HEK293 (cell line): ENCODE measurements around the gene CLDN7.

Source experiments
- HOXD13 ChIP-seq: sonication (generic); formaldehyde crosslinking; IDR thresholded peaks from 2 replicates; pipeline ENCODE4 v1.8.0; 2022; ENCODE audit warnings: missing genetic modification reagents, borderline replicate concordance
- KLF1 ChIP-seq: fragments of 450-650 bp; formaldehyde crosslinking; IDR thresholded peaks from 2 replicates; pipeline ENCODE4 v1.5.1; 2016; ENCODE audit warnings: missing biosample characterization, missing genetic modification characterization
- KLF9 ChIP-seq: fragments of 450-650 bp; formaldehyde crosslinking; IDR thresholded peaks from 2 replicates; pipeline ENCODE4 v1.5.1; 2016; ENCODE audit warnings: missing biosample characterization, missing genetic modification characterization, low read depth
- OVOL3 ChIP-seq: fragments of 450-650 bp; formaldehyde crosslinking; IDR thresholded peaks from 2 replicates; pipeline ENCODE4 v1.5.1; 2016; ENCODE audit warnings: missing biosample characterization, missing genetic modification characterization
- YY2 ChIP-seq: fragments of 450-650 bp; formaldehyde crosslinking; IDR thresholded peaks from 2 replicates; pipeline ENCODE4 v1.5.1; 2016; ENCODE audit warnings: missing biosample characterization, missing genetic modification characterization
- ZFP37 ChIP-seq: fragments of 450-650 bp; formaldehyde crosslinking; IDR thresholded peaks from 2 replicates; pipeline ENCODE4 v1.5.1; 2016; ENCODE audit warnings: missing biosample characterization, missing genetic modification characterization
- ZNF112 ChIP-seq: fragments of 450-650 bp; formaldehyde crosslinking; IDR thresholded peaks from 2 replicates; pipeline ENCODE4 v1.5.0; 2017; ENCODE audit warnings: missing biosample characterization, missing genetic modification characterization
- ZNF138 ChIP-seq: fragments of 450-650 bp; formaldehyde crosslinking; IDR thresholded peaks from 2 replicates; pipeline ENCODE4 v1.5.1; 2016; ENCODE audit warnings: missing biosample characterization, missing genetic modification characterization, borderline replicate concordance
- ZNF157 ChIP-seq: fragments of 450-650 bp; formaldehyde crosslinking; IDR thresholded peaks from 2 replicates; pipeline ENCODE4 v1.5.1; 2016; ENCODE audit warnings: missing biosample characterization, missing genetic modification characterization
- ZNF169 ChIP-seq: fragments of 450-650 bp; formaldehyde crosslinking; IDR thresholded peaks from 2 replicates; pipeline ENCODE4 v1.5.1; 2016; ENCODE audit warnings: missing biosample characterization, missing genetic modification characterization
- ZNF174 ChIP-seq: fragments of 450-650 bp; formaldehyde crosslinking; IDR thresholded peaks from 2 replicates; pipeline ENCODE4 v1.5.0; 2017; ENCODE audit warnings: missing biosample characterization, mild to moderate bottlenecking, missing genetic modification characterization
- ZNF184 ChIP-seq: fragments of 450-650 bp; IDR thresholded peaks from 2 replicates; pipeline ENCODE4 v1.5.1; 2018; ENCODE audit warnings: missing biosample characterization, mild to moderate bottlenecking, missing genetic modification characterization
- ZNF19 ChIP-seq: fragments of 450-650 bp; formaldehyde crosslinking; IDR thresholded peaks from 2 replicates; pipeline ENCODE4; 2016; ENCODE audit warnings: missing biosample characterization, missing genetic modification characterization, low read depth
- ZNF239 ChIP-seq: fragments of 450-650 bp; formaldehyde crosslinking; IDR thresholded peaks from 2 replicates; pipeline ENCODE4 v1.5.1; 2016; ENCODE audit warnings: missing biosample characterization, missing genetic modification characterization
- ZNF354C ChIP-seq: fragments of 450-650 bp; formaldehyde crosslinking; IDR thresholded peaks from 2 replicates; pipeline ENCODE4 v1.5.1; 2016; ENCODE audit warnings: missing biosample characterization, missing genetic modification characterization, low read depth, borderline replicate concordance
- ZNF501 ChIP-seq: fragments of 450-650 bp; formaldehyde crosslinking; IDR thresholded peaks from 2 replicates; pipeline ENCODE4 v1.5.1; 2016; ENCODE audit warnings: missing biosample characterization, missing genetic modification characterization
- ZNF514 ChIP-seq: fragments of 450-650 bp; formaldehyde crosslinking; IDR thresholded peaks from 2 replicates; pipeline ENCODE4 v1.5.1; 2016; ENCODE audit warnings: missing biosample characterization, missing genetic modification characterization
- TF ChIP-seq, protein P1 (sequence below): fragments of 450-650 bp; formaldehyde crosslinking; IDR thresholded peaks from 2 replicates; pipeline ENCODE4 v1.5.1; 2017; ENCODE audit warnings: missing biosample characterization, missing genetic modification characterization
- TF ChIP-seq, protein P2 (sequence below): fragments of 450-650 bp; formaldehyde crosslinking; optimal IDR thresholded peaks from 2 replicates; pipeline ENCODE3; 2016; ENCODE audit warnings: missing biosample characterization, mild to moderate bottlenecking, missing genetic modification characterization
- TF ChIP-seq, protein P3 (sequence below): fragments of 450-650 bp; formaldehyde crosslinking; IDR thresholded peaks from 2 replicates; pipeline ENCODE4 v1.5.1; 2016; ENCODE audit warnings: missing biosample characterization, missing genetic modification characterization
- TF ChIP-seq, protein P4 (sequence below): fragments of 450-650 bp; formaldehyde crosslinking; IDR thresholded peaks from 2 replicates; pipeline ENCODE4 v1.5.1; 2016; ENCODE audit warnings: missing biosample characterization, missing genetic modification characterization, borderline replicate concordance
- TF ChIP-seq, protein P5 (sequence below): fragments of 450-650 bp; formaldehyde crosslinking; IDR thresholded peaks from 2 replicates; pipeline ENCODE4 v1.5.1; 2017; ENCODE audit warnings: missing biosample characterization, missing genetic modification characterization
- TF ChIP-seq, protein P6 (sequence below): fragments of 450-650 bp; formaldehyde crosslinking; IDR thresholded peaks from 2 replicates; pipeline ENCODE4 v1.5.1; 2016; ENCODE audit warnings: missing biosample characterization, missing genetic modification characterization

The CLDN7 gene

DNA sequence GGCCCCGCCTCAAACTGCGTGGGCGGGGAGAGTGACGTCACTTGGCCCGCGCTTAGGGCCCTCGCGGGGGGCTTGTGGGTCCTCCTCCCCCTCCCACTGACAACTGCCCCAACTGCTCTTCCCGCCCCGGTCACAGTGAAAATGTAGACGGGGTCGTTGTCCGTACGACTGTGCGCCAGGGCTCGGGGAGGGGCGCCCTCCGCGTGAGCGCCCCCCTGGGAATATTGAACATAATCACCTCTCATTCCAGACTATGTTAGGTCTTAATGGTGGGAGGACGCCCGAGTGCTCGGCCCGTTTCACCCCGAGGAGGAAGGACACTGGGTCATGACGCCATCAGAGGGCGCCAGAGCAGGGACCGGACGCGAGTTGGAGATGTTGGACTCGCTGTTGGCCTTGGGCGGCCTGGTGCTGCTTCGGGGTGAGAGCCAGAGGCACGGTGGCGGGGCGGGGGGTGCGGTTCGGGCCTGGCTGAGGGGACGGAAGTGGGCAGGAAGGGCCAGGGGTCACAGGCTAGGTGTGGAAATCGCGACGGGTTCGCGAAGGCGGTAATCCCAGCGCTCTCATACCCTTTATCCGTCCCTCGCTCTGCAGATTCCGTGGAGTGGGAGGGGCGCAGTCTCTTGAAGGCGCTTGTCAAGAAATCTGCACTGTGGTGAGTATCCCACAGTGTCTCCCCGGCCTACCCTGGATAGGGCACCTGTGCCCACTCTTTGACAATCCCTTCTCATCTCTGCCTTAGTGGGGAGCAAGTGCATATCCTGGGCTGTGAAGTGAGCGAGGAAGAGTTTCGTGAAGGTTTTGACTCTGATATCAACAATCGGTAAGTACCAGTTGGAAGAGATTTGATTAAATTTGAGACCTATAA is 9.9 kb downstream of the CLDN7 start, which contains the start of gene ELP5 (continued):
- TF ChIP-seq, protein P1, sequence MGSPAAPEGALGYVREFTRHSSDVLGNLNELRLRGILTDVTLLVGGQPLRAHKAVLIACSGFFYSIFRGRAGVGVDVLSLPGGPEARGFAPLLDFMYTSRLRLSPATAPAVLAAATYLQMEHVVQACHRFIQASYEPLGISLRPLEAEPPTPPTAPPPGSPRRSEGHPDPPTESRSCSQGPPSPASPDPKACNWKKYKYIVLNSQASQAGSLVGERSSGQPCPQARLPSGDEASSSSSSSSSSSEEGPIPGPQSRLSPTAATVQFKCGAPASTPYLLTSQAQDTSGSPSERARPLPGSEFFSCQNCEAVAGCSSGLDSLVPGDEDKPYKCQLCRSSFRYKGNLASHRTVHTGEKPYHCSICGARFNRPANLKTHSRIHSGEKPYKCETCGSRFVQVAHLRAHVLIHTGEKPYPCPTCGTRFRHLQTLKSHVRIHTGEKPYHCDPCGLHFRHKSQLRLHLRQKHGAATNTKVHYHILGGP (tag by site-specific recombination) = no peak
- TF ChIP-seq ZNF169 (no peak), ZNF157 (tag by site-specific recombination) (no peak), YY2 (tag by site-specific recombination) (peak; percentile 48), ZNF174 (tag by site-specific recombination) (no peak), KLF9 (peak; percentile 85), ZNF112 (no peak), ZNF239 (tag by site-specific recombination) (no peak), ZNF184 (tag by site-specific recombination) (0 out of 2 replicates have a peak, but pooled peaks have one; percentile 26), ZNF19 (tag by site-specific recombination) (no peak), OVOL3 (tag by site-specific recombination) (no peak), ZFP37 (tag by site-specific recombination) (peak; percentile 96), ZNF501 (tag by site-specific recombination) (peak; percentile 98), ZNF514 (no peak), KLF1 (no peak; the same call in 1 of the 2 replicates), HOXD13 (CRISPR knock-in tag) (no peak), ZNF354C (no peak), ZNF138 (no peak)
- TF ChIP-seq, protein P2, sequence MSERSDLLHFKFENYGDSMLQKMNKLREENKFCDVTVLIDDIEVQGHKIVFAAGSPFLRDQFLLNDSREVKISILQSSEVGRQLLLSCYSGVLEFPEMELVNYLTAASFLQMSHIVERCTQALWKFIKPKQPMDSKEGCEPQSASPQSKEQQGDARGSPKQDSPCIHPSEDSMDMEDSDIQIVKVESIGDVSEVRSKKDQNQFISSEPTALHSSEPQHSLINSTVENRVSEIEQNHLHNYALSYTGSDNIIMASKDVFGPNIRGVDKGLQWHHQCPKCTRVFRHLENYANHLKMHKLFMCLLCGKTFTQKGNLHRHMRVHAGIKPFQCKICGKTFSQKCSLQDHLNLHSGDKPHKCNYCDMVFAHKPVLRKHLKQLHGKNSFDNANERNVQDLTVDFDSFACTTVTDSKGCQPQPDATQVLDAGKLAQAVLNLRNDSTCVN = peak; percentile 57
- TF ChIP-seq, protein P3, sequence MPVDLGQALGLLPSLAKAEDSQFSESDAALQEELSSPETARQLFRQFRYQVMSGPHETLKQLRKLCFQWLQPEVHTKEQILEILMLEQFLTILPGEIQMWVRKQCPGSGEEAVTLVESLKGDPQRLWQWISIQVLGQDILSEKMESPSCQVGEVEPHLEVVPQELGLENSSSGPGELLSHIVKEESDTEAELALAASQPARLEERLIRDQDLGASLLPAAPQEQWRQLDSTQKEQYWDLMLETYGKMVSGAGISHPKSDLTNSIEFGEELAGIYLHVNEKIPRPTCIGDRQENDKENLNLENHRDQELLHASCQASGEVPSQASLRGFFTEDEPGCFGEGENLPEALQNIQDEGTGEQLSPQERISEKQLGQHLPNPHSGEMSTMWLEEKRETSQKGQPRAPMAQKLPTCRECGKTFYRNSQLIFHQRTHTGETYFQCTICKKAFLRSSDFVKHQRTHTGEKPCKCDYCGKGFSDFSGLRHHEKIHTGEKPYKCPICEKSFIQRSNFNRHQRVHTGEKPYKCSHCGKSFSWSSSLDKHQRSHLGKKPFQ (tag by site-specific recombination) = peak; percentile 59; the same call in 1 of the 2 replicates
- TF ChIP-seq, protein P4, sequence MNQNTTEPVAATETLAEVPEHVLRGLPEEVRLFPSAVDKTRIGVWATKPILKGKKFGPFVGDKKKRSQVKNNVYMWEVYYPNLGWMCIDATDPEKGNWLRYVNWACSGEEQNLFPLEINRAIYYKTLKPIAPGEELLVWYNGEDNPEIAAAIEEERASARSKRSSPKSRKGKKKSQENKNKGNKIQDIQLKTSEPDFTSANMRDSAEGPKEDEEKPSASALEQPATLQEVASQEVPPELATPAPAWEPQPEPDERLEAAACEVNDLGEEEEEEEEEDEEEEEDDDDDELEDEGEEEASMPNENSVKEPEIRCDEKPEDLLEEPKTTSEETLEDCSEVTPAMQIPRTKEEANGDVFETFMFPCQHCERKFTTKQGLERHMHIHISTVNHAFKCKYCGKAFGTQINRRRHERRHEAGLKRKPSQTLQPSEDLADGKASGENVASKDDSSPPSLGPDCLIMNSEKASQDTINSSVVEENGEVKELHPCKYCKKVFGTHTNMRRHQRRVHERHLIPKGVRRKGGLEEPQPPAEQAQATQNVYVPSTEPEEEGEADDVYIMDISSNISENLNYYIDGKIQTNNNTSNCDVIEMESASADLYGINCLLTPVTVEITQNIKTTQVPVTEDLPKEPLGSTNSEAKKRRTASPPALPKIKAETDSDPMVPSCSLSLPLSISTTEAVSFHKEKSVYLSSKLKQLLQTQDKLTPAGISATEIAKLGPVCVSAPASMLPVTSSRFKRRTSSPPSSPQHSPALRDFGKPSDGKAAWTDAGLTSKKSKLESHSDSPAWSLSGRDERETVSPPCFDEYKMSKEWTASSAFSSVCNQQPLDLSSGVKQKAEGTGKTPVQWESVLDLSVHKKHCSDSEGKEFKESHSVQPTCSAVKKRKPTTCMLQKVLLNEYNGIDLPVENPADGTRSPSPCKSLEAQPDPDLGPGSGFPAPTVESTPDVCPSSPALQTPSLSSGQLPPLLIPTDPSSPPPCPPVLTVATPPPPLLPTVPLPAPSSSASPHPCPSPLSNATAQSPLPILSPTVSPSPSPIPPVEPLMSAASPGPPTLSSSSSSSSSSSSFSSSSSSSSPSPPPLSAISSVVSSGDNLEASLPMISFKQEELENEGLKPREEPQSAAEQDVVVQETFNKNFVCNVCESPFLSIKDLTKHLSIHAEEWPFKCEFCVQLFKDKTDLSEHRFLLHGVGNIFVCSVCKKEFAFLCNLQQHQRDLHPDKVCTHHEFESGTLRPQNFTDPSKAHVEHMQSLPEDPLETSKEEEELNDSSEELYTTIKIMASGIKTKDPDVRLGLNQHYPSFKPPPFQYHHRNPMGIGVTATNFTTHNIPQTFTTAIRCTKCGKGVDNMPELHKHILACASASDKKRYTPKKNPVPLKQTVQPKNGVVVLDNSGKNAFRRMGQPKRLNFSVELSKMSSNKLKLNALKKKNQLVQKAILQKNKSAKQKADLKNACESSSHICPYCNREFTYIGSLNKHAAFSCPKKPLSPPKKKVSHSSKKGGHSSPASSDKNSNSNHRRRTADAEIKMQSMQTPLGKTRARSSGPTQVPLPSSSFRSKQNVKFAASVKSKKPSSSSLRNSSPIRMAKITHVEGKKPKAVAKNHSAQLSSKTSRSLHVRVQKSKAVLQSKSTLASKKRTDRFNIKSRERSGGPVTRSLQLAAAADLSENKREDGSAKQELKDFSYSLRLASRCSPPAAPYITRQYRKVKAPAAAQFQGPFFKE (tag by site-specific recombination) = no peak
- TF ChIP-seq, protein P5, sequence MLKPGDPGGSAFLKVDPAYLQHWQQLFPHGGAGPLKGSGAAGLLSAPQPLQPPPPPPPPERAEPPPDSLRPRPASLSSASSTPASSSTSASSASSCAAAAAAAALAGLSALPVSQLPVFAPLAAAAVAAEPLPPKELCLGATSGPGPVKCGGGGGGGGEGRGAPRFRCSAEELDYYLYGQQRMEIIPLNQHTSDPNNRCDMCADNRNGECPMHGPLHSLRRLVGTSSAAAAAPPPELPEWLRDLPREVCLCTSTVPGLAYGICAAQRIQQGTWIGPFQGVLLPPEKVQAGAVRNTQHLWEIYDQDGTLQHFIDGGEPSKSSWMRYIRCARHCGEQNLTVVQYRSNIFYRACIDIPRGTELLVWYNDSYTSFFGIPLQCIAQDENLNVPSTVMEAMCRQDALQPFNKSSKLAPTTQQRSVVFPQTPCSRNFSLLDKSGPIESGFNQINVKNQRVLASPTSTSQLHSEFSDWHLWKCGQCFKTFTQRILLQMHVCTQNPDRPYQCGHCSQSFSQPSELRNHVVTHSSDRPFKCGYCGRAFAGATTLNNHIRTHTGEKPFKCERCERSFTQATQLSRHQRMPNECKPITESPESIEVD (tag by site-specific recombination) = no peak
- TF ChIP-seq, protein P6, sequence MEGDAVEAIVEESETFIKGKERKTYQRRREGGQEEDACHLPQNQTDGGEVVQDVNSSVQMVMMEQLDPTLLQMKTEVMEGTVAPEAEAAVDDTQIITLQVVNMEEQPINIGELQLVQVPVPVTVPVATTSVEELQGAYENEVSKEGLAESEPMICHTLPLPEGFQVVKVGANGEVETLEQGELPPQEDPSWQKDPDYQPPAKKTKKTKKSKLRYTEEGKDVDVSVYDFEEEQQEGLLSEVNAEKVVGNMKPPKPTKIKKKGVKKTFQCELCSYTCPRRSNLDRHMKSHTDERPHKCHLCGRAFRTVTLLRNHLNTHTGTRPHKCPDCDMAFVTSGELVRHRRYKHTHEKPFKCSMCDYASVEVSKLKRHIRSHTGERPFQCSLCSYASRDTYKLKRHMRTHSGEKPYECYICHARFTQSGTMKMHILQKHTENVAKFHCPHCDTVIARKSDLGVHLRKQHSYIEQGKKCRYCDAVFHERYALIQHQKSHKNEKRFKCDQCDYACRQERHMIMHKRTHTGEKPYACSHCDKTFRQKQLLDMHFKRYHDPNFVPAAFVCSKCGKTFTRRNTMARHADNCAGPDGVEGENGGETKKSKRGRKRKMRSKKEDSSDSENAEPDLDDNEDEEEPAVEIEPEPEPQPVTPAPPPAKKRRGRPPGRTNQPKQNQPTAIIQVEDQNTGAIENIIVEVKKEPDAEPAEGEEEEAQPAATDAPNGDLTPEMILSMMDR (tag by site-specific recombination) = peak; percentile 99
